ENCODE measurements around the gene OBSL1. TPM values are rescaled to one million over a fixed set of nuclear protein-coding genes. Genes with fewer than 3 reads are reported as not detected.

The OBSL1 gene
- total and polyA plus RNA-seq, 10 of the 15 experiments (the other 5 are each of a cell fraction or from before 2014, with no cell fraction given): 0.14 to 0.77 TPM; not detected in 8

DNA sequence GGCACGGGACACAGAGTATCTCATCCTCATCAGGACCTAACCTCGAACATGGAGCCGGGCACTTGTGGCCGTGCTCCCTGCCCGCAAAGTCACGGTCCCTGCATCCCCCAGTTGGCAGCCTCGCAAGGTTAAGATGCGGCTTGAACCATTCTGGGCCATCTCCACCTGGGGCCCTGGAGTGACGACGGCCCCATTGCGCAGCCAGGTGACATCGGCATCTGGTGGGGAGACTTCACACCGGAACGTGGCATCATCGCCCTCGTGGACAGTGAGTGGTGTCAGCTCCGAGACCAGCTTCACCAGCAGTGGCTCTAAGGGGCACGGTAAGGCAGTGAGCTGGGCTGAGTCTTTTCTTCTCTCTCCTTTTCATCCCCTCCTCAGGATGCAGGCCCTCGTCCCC lies 14.9 kb downstream of the OBSL1 start:
- intact Hi-C loops (cut with micrococcal nuclease; ENCODE audit: unreplicated experiment): no loop called here
- POLR2A ChIA-PET: no interaction called here

More for the DNA sequence above, 14.9 kb downstream of the OBSL1 start:
- no TSS peak for BruUV-seq (replicated peaks)
- FAIRE-seq (no peak), DNase-seq (ENCODE audit: low read depth, low spot score) (no peak), ATAC-seq (no peak)
- Histone ChIP-seq H3K27ac (ENCODE audit: control insufficient read depth, insufficient read depth) (no peak overlapping the region), H3K27me3 (replicated peaks in 1 of 2; ENCODE audit: control insufficient read depth in 2 of 2, insufficient read depth in 2 of 2, low read length in 1 of 2) (peaks cover 0 to 3% of the 10 kb centered on the region in 2 experiments; a peak in 3 of 4 replicates), H3K9ac (ENCODE audit: control insufficient read depth, insufficient read depth, low read length) (no peak overlapping the region), H3K79me2 (ENCODE audit: control insufficient read depth, insufficient read depth, low read length) (no peaks in the 10 kb centered on the region), H3K4me3 (no peak overlapping the region), H3K9me3 (replicated peaks; ENCODE audit: control insufficient read depth, insufficient read depth, low read length) (no peaks in the 10 kb centered on the region; the same call in 2 of the 3 replicates), H2AFZ (ENCODE audit: control insufficient read depth, low read depth, low read length) (no peak overlapping the region), H3K4me1 (ENCODE audit: control insufficient read depth, insufficient read depth, low read length) (no peaks in the 10 kb centered on the region; the same call in 1 of the 2 replicates), H4K20me1 (ENCODE audit: control insufficient read depth, insufficient read depth) (no peaks in the 10 kb centered on the region), H3K36me3 (ENCODE audit: control insufficient read depth in 2 of 2, insufficient read depth in 2 of 2, low read length in 1 of 2) (no peaks in the 10 kb centered on the region), H3K4me2 (ENCODE audit: control insufficient read depth, insufficient read depth) (no peak overlapping the region)
- ChIA-PET SMC1A (ENCODE audit: uncharacterized antibody, unreplicated experiment) (no interaction called here), CTCF (no interaction called here), RAD21 (ENCODE audit: unreplicated experiment) (no interaction called here)
- WGBS (ENCODE audit: insufficient coverage, insufficient replicate concordance, low lambda C conversion rate, missing lambda C conversion rate): 48% methylated on average over 19 of the region's 19 CpGs
- TF ChIP-seq MXI1 (IDR thresholded peaks at IDR 0.05; ENCODE audit: low read depth, low read length) (no peak), MTA3 (IDR thresholded peaks at IDR 0.05; ENCODE audit: borderline replicate concordance, low read length) (no peak), JUND (IDR thresholded peaks at IDR 0.05; ENCODE audit: low read depth, low read length) (no peak), MYB (IDR thresholded peaks at IDR 0.05; ENCODE audit: borderline replicate concordance, low read depth, low read length) (no peak), CBFB (IDR thresholded peaks at IDR 0.05; ENCODE audit: low read depth) (no peak), CREB1 (IDR thresholded peaks at IDR 0.05; ENCODE audit: low read depth) (no peak), ZNF622 (IDR thresholded peaks at IDR 0.05) (no peak), ZNF207 (IDR thresholded peaks at IDR 0.05; ENCODE audit: borderline replicate concordance) (no peak), EZH2 (IDR thresholded peaks at IDR 0.05; ENCODE audit: borderline replicate concordance, control insufficient read depth, low read depth, low read length) (no peak), POLR2A (IDR thresholded peaks at IDR 0.05; ENCODE audit: low read depth, low read length) (no peak), IRF4 (IDR thresholded peaks at IDR 0.05; ENCODE audit: low read depth, low read length) (no peak), ESRRA (IDR thresholded peaks at IDR 0.05; ENCODE audit: low read length) (no peak)
- TF ChIP-seq, protein P1, sequence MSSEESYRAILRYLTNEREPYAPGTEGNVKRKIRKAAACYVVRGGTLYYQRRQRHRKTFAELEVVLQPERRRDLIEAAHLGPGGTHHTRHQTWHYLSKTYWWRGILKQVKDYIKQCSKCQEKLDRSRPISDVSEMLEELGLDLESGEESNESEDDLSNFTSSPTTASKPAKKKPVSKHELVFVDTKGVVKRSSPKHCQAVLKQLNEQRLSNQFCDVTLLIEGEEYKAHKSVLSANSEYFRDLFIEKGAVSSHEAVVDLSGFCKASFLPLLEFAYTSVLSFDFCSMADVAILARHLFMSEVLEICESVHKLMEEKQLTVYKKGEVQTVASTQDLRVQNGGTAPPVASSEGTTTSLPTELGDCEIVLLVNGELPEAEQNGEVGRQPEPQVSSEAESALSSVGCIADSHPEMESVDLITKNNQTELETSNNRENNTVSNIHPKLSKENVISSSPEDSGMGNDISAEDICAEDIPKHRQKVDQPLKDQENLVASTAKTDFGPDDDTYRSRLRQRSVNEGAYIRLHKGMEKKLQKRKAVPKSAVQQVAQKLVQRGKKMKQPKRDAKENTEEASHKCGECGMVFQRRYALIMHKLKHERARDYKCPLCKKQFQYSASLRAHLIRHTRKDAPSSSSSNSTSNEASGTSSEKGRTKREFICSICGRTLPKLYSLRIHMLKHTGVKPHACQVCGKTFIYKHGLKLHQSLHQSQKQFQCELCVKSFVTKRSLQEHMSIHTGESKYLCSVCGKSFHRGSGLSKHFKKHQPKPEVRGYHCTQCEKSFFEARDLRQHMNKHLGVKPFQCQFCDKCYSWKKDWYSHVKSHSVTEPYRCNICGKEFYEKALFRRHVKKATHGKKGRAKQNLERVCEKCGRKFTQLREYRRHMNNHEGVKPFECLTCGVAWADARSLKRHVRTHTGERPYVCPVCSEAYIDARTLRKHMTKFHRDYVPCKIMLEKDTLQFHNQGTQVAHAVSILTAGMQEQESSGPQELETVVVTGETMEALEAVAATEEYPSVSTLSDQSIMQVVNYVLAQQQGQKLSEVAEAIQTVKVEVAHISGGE (CRISPR knock-in tag; IDR thresholded peaks at IDR 0.05): no peak
- TF ChIP-seq, protein P2, sequence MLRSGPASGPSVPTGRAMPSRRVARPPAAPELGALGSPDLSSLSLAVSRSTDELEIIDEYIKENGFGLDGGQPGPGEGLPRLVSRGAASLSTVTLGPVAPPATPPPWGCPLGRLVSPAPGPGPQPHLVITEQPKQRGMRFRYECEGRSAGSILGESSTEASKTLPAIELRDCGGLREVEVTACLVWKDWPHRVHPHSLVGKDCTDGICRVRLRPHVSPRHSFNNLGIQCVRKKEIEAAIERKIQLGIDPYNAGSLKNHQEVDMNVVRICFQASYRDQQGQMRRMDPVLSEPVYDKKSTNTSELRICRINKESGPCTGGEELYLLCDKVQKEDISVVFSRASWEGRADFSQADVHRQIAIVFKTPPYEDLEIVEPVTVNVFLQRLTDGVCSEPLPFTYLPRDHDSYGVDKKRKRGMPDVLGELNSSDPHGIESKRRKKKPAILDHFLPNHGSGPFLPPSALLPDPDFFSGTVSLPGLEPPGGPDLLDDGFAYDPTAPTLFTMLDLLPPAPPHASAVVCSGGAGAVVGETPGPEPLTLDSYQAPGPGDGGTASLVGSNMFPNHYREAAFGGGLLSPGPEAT (IDR thresholded peaks at IDR 0.05; ENCODE audit: low read depth): no peak
- in situ Hi-C loops (cut with MboI): no loop called here
